HCT116 (cell line): ENCODE data around the gene DMAC1. TPM values are rescaled to one million over a fixed set of nuclear protein-coding genes. Genes with fewer than 3 reads are reported as not detected.

Experiments used
- ATAC-seq: fragments of 200-7000 bp; cut with Tn5 transposase; 2 replicates; pipeline ENCODE4 v1.9.1; 2020; ENCODE audit warnings: mild to moderate bottlenecking, moderate library complexity
- BruUV-seq: library from RNA; stranded (reverse); fragments of 400-500 nt; replicated peaks from 2 replicates; lab custom pipeline; 2021; lab: Mats Ljungman, UMichigan
- CTCF ChIA-PET: fragments of 300-600 bp; sonication (Branson Sonifier 250); formaldehyde crosslinking; loops from one replicate; lab custom pipeline; 2021; ENCODE audit warnings: antibody characterized with exemption; lab: Charles Lee
- POLR2A ChIA-PET: fragments of 300-600, 350-600 bp; sonication (Branson Sonifier 250); formaldehyde crosslinking; loops from one replicate; lab custom pipeline; 2021; ENCODE audit warnings: antibody characterized with exemption; lab: Charles Lee
- RAD21 ChIA-PET, 2 experiments: fragments of 300-600 bp; sonication (Branson Sonifier 250); formaldehyde crosslinking; loops; one replicate each; lab custom pipeline; 2023; ENCODE audit warnings: low total read pairs in 2 of 2; ENCODE audit not compliant: uncharacterized antibody in 2 of 2, unreplicated experiment in 2 of 2, low non-redundant PET in 1 of 2; lab: Charles Lee
- DNase-seq: peaks from one replicate; pipeline ENCODE4 v3.0.0-alpha.2; 2010; ENCODE audit warnings: low read depth, low spot score
- H2AFZ ChIP-seq: fragments of 200-600 bp; shearing (Covaris generic), sonication (generic); 2 replicates; pipeline ENCODE4 v1.6.1; 2017; ENCODE audit warnings: low read depth, mixed run types, mixed read lengths, antibody characterized with exemption, low read length; ENCODE audit not compliant: poor library complexity, severe bottlenecking
- H3K27ac ChIP-seq: 2 replicates; pipeline ENCODE4 v1.5.1; 2012; ENCODE audit warnings: low read depth, low read length
- H3K27me3 ChIP-seq: fragments of 200-600 bp; sonication (generic); 2 replicates; pipeline ENCODE4 v1.6.1; 2016; ENCODE audit warnings: mixed run types, low read length, mixed read lengths; ENCODE audit not compliant: insufficient read depth
- H3K36me3 ChIP-seq, 2 experiments: fragments of 200-500 bp in 1 of 2; fragments of 200-600 bp in 1 of 2; sonication (Bioruptor generic) in 1 of 2; sonication (generic) in 1 of 2; 2 replicates each; pipeline versions ENCODE4 v1.5.1 to v1.6.1; 2014 to 2016; ENCODE audit warnings: low read length in 2 of 2, inconsistent platforms in 1 of 2, mixed read lengths in 1 of 2, mixed run types in 1 of 2; ENCODE audit not compliant: insufficient read depth in 2 of 2, control insufficient read depth in 1 of 2
- H3K4me1 ChIP-seq, 2 experiments: fragments of 200-600 bp in 1 of 2; sonication (generic) in 1 of 2; 2 replicates each; pipeline versions ENCODE4 v1.5.1 to v1.6.1; 2012 to 2017; ENCODE audit warnings: low read length in 2 of 2, inconsistent platforms in 1 of 2, mild to moderate bottlenecking in 1 of 2, mixed read lengths in 1 of 2, mixed run types in 1 of 2, moderate library complexity in 1 of 2; ENCODE audit not compliant: insufficient read depth in 2 of 2, control insufficient read depth in 1 of 2
- H3K4me2 ChIP-seq: fragments of 200-600 bp; sonication (generic); 2 replicates; pipeline ENCODE4 v1.6.1; 2017; ENCODE audit warnings: mixed run types, low read length, mixed read lengths
- H3K4me3 ChIP-seq, 2 experiments: fragments of 200-600 bp in 1 of 2; sonication (generic) in 1 of 2; replicated peaks in 1 of 2; 2 replicates each; pipeline ENCODE4 v1.5.1; 2011 to 2016; ENCODE audit warnings: low read length in 2 of 2, control low read depth in 1 of 2, low read depth in 1 of 2, mild to moderate bottlenecking in 1 of 2, mixed read lengths in 1 of 2, mixed run types in 1 of 2
- H3K79me2 ChIP-seq: fragments of 200-600 bp; sonication (generic); 2 replicates; pipeline ENCODE4 v1.6.1; 2017; ENCODE audit warnings: mild to moderate bottlenecking, mixed run types, low read length, moderate library complexity, mixed read lengths; ENCODE audit not compliant: insufficient read depth
- H3K9ac ChIP-seq: fragments of 200-600 bp; sonication (generic); 2 replicates; pipeline ENCODE4 v1.6.1; 2016; ENCODE audit warnings: low read length, mixed read lengths
- H3K9me2 ChIP-seq: fragments of 200-600 bp; sonication (generic), shearing (Covaris generic); 2 replicates; pipeline ENCODE4 v1.6.1; 2017; ENCODE audit warnings: mixed run types, mild to moderate bottlenecking, moderate library complexity; ENCODE audit not compliant: insufficient read depth
- H3K9me3 ChIP-seq, 2 experiments: fragments of 200-500 bp in 1 of 2; fragments of 200-600 bp in 1 of 2; sonication (Bioruptor generic) in 1 of 2; sonication (generic) in 1 of 2; 2 replicates each; pipeline ENCODE4 v1.6.1; 2014 to 2017; ENCODE audit warnings: low read length in 2 of 2, mixed read lengths in 2 of 2, inconsistent platforms in 1 of 2, low read depth in 1 of 2, mild to moderate bottlenecking in 1 of 2, mixed run types in 1 of 2, moderate library complexity in 1 of 2; ENCODE audit not compliant: control insufficient read depth in 1 of 2, insufficient read depth in 1 of 2
- H4K20me1 ChIP-seq: fragments of 200-600 bp; sonication (generic), shearing (Covaris generic); 2 replicates; pipeline ENCODE4 v1.6.1; 2017; ENCODE audit warnings: mixed run types, mild to moderate bottlenecking, moderate library complexity; ENCODE audit not compliant: insufficient read depth
- CBX3 ChIP-seq: IDR thresholded peaks from 2 replicates; pipeline ENCODE4 v1.6.1; 2012; ENCODE audit warnings: low read depth
- CEBPB ChIP-seq: IDR thresholded peaks from 2 replicates; pipeline ENCODE4 v1.6.1; 2012; ENCODE audit warnings: low read depth
- SRF ChIP-seq: IDR thresholded peaks from 2 replicates; pipeline ENCODE4 v1.6.1; 2012; ENCODE audit warnings: low read depth
- TCF7L2 ChIP-seq: IDR thresholded peaks from 2 replicates; pipeline ENCODE4 v1.7.0; 2011; ENCODE audit warnings: borderline replicate concordance, inconsistent platforms; ENCODE audit not compliant: insufficient read depth, insufficient read length; ENCODE audit errors: extremely low read depth
- ZFX ChIP-seq: fragments of 450-650 bp; IDR thresholded peaks from 2 replicates; pipeline ENCODE4 v1.6.1; 2017
- intact Hi-C: fragments of 100-400 bp; cut with micrococcal nuclease; formaldehyde crosslinking; loops from 2 replicates; pipeline ENCODE4 v1.10.0; 2022
- total RNA-seq: library from RNA; stranded (reverse); gene quantifications from one replicate; pipeline ENCODE4 v1.2.1, GENCODE V29; 2021; ENCODE audit not compliant: unreplicated experiment
- TF ChIP-seq, protein P1 (sequence below): IDR thresholded peaks from 2 replicates; pipeline ENCODE4 v1.6.1; 2012; ENCODE audit warnings: low read depth

Gene DMAC1
- total RNA-seq, 1 experiment from 2014 or later = 39.1 TPM

DNA sequence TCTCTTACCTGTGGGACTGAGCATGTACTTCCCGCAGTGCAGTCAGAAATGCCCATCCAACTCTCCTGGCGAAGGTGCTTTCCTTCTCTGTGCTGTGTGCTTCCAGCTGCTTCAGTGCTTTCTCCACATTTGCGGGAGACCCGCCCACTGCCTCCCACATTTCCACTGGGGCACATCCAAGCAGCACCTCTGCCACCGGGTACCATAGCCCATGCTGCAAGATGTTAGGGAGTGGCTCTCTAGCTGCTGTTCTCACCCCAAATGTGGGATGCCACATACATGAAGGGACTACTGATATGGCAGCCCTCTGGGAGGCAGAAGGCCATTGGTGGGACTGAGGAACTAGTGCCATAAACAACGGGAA, 8.8 kb downstream of the DMAC1 start:
- DNase-seq (no peak), ATAC-seq (no peak)
- H3K9me3 ChIP-seq = no peaks in the 10 kb centered on the region
- RAD21 ChIA-PET = no interaction called here
- H3K9me2 ChIP-seq = no peaks in the 10 kb centered on the region
- H3K27me3 ChIP-seq = no peaks in the 10 kb centered on the region
- no TSS peak for BruUV-seq
- peaks cover 0 to 5% of the 10 kb centered on the region in 2 experiments; a peak in 1 of 4 replicates for H3K36me3 ChIP-seq
- H3K4me1 ChIP-seq = no peaks in the 10 kb centered on the region
- no peak for TF ChIP-seq TCF7L2
- TF ChIP-seq ZFX = no peak
- no peak for TF ChIP-seq CEBPB
- no peak for TF ChIP-seq CBX3
- TF ChIP-seq, protein P1, sequence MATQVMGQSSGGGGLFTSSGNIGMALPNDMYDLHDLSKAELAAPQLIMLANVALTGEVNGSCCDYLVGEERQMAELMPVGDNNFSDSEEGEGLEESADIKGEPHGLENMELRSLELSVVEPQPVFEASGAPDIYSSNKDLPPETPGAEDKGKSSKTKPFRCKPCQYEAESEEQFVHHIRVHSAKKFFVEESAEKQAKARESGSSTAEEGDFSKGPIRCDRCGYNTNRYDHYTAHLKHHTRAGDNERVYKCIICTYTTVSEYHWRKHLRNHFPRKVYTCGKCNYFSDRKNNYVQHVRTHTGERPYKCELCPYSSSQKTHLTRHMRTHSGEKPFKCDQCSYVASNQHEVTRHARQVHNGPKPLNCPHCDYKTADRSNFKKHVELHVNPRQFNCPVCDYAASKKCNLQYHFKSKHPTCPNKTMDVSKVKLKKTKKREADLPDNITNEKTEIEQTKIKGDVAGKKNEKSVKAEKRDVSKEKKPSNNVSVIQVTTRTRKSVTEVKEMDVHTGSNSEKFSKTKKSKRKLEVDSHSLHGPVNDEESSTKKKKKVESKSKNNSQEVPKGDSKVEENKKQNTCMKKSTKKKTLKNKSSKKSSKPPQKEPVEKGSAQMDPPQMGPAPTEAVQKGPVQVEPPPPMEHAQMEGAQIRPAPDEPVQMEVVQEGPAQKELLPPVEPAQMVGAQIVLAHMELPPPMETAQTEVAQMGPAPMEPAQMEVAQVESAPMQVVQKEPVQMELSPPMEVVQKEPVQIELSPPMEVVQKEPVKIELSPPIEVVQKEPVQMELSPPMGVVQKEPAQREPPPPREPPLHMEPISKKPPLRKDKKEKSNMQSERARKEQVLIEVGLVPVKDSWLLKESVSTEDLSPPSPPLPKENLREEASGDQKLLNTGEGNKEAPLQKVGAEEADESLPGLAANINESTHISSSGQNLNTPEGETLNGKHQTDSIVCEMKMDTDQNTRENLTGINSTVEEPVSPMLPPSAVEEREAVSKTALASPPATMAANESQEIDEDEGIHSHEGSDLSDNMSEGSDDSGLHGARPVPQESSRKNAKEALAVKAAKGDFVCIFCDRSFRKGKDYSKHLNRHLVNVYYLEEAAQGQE = no peak
- TF ChIP-seq SRF = no peak
- no peak overlapping the region for H3K9ac ChIP-seq
- CTCF ChIA-PET = no interaction called here
- H3K4me2 ChIP-seq = no peak overlapping the region
- H3K27ac ChIP-seq = no peak overlapping the region
- H3K4me3 ChIP-seq = no peak overlapping the region
- intact Hi-C loops = no loop called here
- no peak overlapping the region for H2AFZ ChIP-seq
- POLR2A ChIA-PET = no interaction called here
- no peaks in the 10 kb centered on the region for H3K79me2 ChIP-seq
- no peaks in the 10 kb centered on the region for H4K20me1 ChIP-seq
